GM19099 (cell line): ENCODE data around the gene HORMAD2.

ENCODE experiments used
- POLR2A ChIP-seq: IDR thresholded peaks from 3 replicates; pipeline ENCODE4 v1.6.1; 2011; ENCODE audit warnings: low read depth; ENCODE audit not compliant: insufficient read length; ENCODE audit errors: extremely low read depth

The HORMAD2 gene

GRCh38 chr22:30078320-30079311 is 1.6 kb upstream of the HORMAD2 start:
- no peak for TF ChIP-seq POLR2A

- no peak for TF ChIP-seq POLR2A
These were observed 541 bp downstream of the HORMAD2 start for GRCh38 chr22:30080805-30081204.

- no peak for TF ChIP-seq POLR2A
These were observed 6.2 kb downstream of the HORMAD2 start for GRCh38 chr22:30086496-30086895.

- no peak for TF ChIP-seq POLR2A
These were observed 7.3 kb downstream of the HORMAD2 start for GRCh38 chr22:30087611-30088010.

GRCh38 chr22:30088468-30088867 is 8.2 kb downstream of the HORMAD2 start:
- no peak for TF ChIP-seq POLR2A

GRCh38 chr22:30089655-30089974 is 9.4 kb downstream of the HORMAD2 start:
- no peak for TF ChIP-seq POLR2A

GRCh38 chr22:30092686-30093085 is 12.4 kb downstream of the HORMAD2 start:
- TF ChIP-seq POLR2A = no peak

- TF ChIP-seq POLR2A = no peak
These were observed 14.5 kb downstream of the HORMAD2 start for GRCh38 chr22:30094804-30095203.

- TF ChIP-seq POLR2A = no peak
These were observed 17.6 kb downstream of the HORMAD2 start for GRCh38 chr22:30097861-30098260.

- no peak for TF ChIP-seq POLR2A
These were observed 24.4 kb downstream of the HORMAD2 start for GRCh38 chr22:30104501-30105156.

GRCh38 chr22:30105483-30105882 is 25.2 kb downstream of the HORMAD2 start:
- no peak for TF ChIP-seq POLR2A

GRCh38 chr22:30113494-30113893 is 33.2 kb downstream of the HORMAD2 start:
- no peak for TF ChIP-seq POLR2A

GRCh38 chr22:30114361-30114760 is 34.1 kb downstream of the HORMAD2 start:
- no peak for TF ChIP-seq POLR2A

GRCh38 chr22:30115705-30116104 is 35.4 kb downstream of the HORMAD2 start:
- TF ChIP-seq POLR2A = no peak

GRCh38 chr22:30116362-30117117 is 36.3 kb downstream of the HORMAD2 start:
- TF ChIP-seq POLR2A = no peak
